ACHN (cell line): Measurements from ENCODE around the gene MLN.

ENCODE experiments used
- DNase-seq: peaks from one replicate; pipeline ENCODE4 v3.0.0-alpha.2; 2015
- in situ Hi-C: cut with HindIII; loops from 2 replicates; pipeline ENCODE4 v1.10.0; 2017; ENCODE audit warnings: low sequenced_read_pairs, low pct_ligation_motif_present, low pct_unique_long_range_greater_than_20kb

The MLN gene

GRCh38 chr6:33779895-33780294, 23.9 kb downstream of the MLN start:
- in situ Hi-C loops, result no loop called here

DNA sequence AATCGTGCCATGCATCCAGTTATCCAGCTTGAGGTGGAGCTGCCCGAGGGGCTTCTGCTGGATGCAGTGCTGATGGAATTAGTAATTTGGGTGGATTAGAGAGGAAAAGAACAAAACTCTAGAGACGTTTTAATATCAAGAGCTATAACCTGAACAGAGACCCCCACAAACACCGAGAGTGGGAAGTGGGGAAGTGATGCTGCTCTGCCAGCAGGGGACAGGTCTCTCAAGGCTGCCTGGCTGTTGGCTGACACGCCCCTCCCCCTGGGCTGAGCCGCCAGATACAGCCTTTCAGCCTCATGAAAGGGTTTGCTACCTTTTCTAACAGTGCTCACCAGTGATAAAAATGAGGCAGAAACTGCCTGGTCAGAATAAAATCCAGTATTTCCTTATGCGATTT, 24.5 kb downstream of the MLN start:
- no peak for DNase-seq
- in situ Hi-C loops, result no loop called here

More at GRCh38 chr6:33779895-33780294, 23.9 kb downstream of the MLN start:
- no peak for DNase-seq

- in situ Hi-C loops, result no loop called here
- no peak for DNase-seq
Measured at GRCh38 chr6:33778444-33779121, 25.2 kb downstream of the MLN start.

- no peak for DNase-seq
- in situ Hi-C loops, result no loop called here
Measured at GRCh38 chr6:33777398-33778388, 26.1 kb downstream of the MLN start.

DNA sequence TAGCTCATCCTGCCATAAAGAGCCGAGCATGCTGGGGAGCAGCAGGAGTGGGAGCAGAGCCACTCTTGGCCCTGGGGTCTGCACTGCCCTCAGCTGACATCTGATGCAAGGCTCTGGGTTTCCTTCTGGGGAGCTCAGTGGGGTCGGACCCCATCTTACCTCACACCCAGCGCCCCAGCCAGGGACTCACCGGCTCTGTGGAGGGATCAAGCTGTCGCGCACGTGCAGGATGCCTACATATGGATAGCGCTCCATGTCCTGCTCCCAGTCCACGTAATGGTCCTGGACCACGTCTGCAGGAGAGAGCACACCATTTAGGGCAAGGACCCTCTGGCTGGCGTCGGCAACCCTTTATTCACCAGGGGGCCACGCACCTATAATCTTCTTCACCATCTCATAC, 27.0 kb downstream of the MLN start:
- in situ Hi-C loops, result no loop called here
- DNase-seq, result no peak

- in situ Hi-C loops, result no loop called here
- no peak for DNase-seq
Measured at GRCh38 chr6:33776186-33776585, 27.6 kb downstream of the MLN start.

DNA sequence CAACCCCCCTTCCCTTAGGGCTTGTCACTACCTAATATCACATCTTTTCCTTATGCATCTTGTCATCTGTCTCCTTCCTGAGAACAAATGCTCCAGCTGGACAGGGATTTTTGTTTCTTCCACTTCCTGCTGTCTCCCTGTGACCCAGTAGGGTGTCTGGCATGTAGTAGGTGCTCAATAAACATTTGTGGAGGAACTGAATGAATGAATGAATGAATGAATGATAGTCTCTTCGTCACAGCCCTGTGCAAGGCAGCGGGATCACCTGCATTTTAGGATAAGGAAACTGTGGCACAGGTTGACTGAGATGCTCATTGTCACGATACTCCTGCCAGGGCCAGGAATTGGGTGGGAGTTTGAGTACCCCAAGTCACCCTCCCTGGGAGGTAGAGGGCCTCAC, 29.0 kb downstream of the MLN start:
- DNase-seq, result no peak
- in situ Hi-C loops, result no loop called here

DNA sequence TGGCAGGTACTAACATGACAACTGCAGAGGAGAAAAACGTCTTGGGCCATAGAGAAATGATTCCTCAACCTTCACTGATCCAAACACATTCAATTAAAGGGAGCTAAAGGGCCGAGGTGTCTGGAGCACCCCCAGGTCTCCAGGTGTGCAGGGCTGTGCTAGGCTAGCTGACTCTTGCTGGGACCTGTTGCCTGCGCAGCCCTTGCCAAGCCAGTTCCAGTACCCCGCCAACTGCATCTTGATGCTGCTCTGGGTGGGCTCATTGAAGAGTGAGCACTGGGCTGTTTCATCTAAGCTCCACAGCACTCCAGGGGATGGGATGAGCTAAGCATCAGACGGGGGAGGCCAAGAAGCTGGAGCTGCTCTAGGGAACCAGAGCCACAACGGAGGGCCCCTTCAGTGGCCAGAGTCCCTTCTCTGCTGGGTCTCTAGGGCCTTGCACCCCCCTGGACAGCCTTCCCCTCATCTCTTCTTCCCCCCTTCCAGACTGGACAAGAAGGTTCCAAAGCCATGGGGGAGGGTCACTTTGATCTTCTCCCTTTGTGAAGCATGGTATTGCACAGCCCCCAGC, 30.8 kb downstream of the MLN start:
- in situ Hi-C loops, result no loop called here
- DNase-seq, result no peak

DNA sequence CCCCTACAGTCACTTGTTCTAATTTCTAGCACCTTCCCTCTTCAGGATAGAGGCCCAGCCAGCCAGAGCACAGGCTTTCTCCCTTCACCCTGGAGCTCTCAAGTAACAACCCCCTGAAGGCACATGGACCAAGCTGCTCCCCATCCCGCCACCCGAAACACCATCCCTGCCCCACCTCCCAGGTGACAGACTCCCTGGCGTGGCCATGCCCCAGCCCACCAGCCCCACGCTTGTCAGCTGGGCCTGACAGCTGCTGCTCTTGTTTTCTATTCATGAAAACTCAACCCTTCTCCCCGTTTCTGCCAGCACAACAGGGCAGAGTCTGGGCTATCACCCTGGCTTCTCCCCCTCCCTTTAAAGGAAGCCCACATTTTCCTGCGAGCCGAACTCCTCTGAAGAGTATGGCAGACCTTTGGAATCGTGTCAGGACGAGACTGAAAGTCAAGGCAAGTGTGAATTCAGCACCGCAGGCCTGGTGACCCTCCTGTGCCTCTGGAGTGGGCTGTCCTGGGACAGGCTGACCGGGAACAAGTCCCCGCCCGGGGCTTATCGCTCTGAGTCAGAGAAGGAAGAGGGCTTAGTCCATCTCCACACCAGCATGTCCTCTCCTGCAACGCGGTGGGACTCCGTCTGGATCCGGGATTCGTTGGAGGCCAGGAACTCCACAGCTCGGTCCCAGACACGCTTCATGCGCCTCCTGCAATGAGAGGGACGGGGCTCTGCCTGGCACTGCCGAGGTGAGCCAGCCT, 31.5 kb downstream of the MLN start:
- no peak for DNase-seq
- in situ Hi-C loops, result no loop called here

GRCh38 chr6:33771146-33772081, 32.4 kb downstream of the MLN start:
- in situ Hi-C loops, result no loop called here
- peak; percentile 84 for DNase-seq

GRCh38 chr6:33770833-33771145, 33.0 kb downstream of the MLN start:
- in situ Hi-C loops, result no loop called here

GRCh38 chr6:33770124-33770832, 33.5 kb downstream of the MLN start:
- no peak for DNase-seq
- in situ Hi-C loops, result no loop called here

More at GRCh38 chr6:33770833-33771145, 33.0 kb downstream of the MLN start:
- DNase-seq, result no peak

- no peak for DNase-seq
- in situ Hi-C loops, result no loop called here
Measured at GRCh38 chr6:33769248-33769821, 34.5 kb downstream of the MLN start.

- DNase-seq, result peak; percentile 67
- in situ Hi-C loops, result no loop called here
Measured at GRCh38 chr6:33768644-33769120, 35.1 kb downstream of the MLN start.

GRCh38 chr6:33766921-33767907, 36.6 kb downstream of the MLN start:
- in situ Hi-C loops, result no loop called here
- DNase-seq, result no peak

GRCh38 chr6:33765368-33765767, 38.4 kb downstream of the MLN start:
- no peak for DNase-seq
- in situ Hi-C loops, result no loop called here
